Measurements from ENCODE around the gene CST11.

CST11 gene

GRCh38 chr20:23435626-23436539 is 16.8 kb downstream of the CST11 start:
- H3K27ac ChIP-seq, result no peak overlapping the region
- TF ChIP-seq ZFX (IDR thresholded peaks at IDR 0.05; ENCODE audit: borderline replicate concordance) (no peak), CTCF (IDR thresholded peaks at IDR 0.05) (no peak)

GRCh38 chr20:23434521-23435313 is 18.0 kb downstream of the CST11 start:
- TF ChIP-seq CTCF (IDR thresholded peaks at IDR 0.05) (no peak), ZFX (IDR thresholded peaks at IDR 0.05; ENCODE audit: borderline replicate concordance) (no peak)
- H3K27ac ChIP-seq, result no peak overlapping the region

GRCh38 chr20:23433628-23434027 is 19.0 kb downstream of the CST11 start:
- H3K27ac ChIP-seq, result no peak overlapping the region
- no peak for TF ChIP-seq ZFX (IDR thresholded peaks at IDR 0.05; ENCODE audit: borderline replicate concordance)
- TF ChIP-seq CTCF (IDR thresholded peaks at IDR 0.05), result no peak

- no peak overlapping the region for H3K27ac ChIP-seq
- TF ChIP-seq ZFX (IDR thresholded peaks at IDR 0.05; ENCODE audit: borderline replicate concordance) (no peak), CTCF (IDR thresholded peaks at IDR 0.05) (no peak)
These were observed 27.5 kb downstream of the CST11 start for GRCh38 chr20:23425129-23425528.

GRCh38 chr20:23420943-23421931 is 31.4 kb downstream of the CST11 start, which contains the start of gene NAPB:
NAPB (minus strand) TSS chr20:23421488; CDS start chr20:23421402, 86 bp downstream.
- TF ChIP-seq CTCF (IDR thresholded peaks at IDR 0.05), result peak; percentile 22; the same call in 1 of the 2 replicates
- TF ChIP-seq ZFX (IDR thresholded peaks at IDR 0.05; ENCODE audit: borderline replicate concordance), result no peak
- peak within 1 kb of the TSS; percentile 47 for H3K27ac ChIP-seq

GRCh38 chr20:23419995-23420901 is 32.4 kb downstream of the CST11 start:
- peak overlapping the region; percentile 47 for H3K27ac ChIP-seq
- TF ChIP-seq CTCF (IDR thresholded peaks at IDR 0.05) (no peak), ZFX (IDR thresholded peaks at IDR 0.05; ENCODE audit: borderline replicate concordance) (no peak)
